Loucy (cell line): ENCODE results near the gene OSBPL2.

Source experiments
- H2AFZ ChIP-seq: fragments of 200-600 bp; sonication (generic); 2 replicates; pipeline ENCODE4 v1.6.0; 2016; ENCODE audit warnings: antibody characterized with exemption, mild to moderate bottlenecking, low read length, moderate library complexity
- H3F3A ChIP-seq: fragments of 200-600 bp; 2 replicates; pipeline ENCODE4 v1.6.0; 2016; ENCODE audit warnings: antibody characterized with exemption, low read depth, mild to moderate bottlenecking
- H3K27me3 ChIP-seq: fragments of 200-600 bp; sonication (generic); 2 replicates; pipeline ENCODE4 v1.6.1; 2014; ENCODE audit warnings: low read length, mild to moderate bottlenecking; ENCODE audit not compliant: insufficient read depth, poor library complexity, severe bottlenecking
- H3K36me3 ChIP-seq: fragments of 200-600 bp; sonication (generic); 2 replicates; pipeline ENCODE4 v1.6.1; 2016; ENCODE audit warnings: low read length; ENCODE audit not compliant: insufficient read depth
- H3K4me1 ChIP-seq: fragments of 200-600 bp; sonication (generic); 2 replicates; pipeline ENCODE4 v1.5.1; 2014; ENCODE audit warnings: low read length, mild to moderate bottlenecking; ENCODE audit not compliant: insufficient read depth, poor library complexity, severe bottlenecking
- H3K4me2 ChIP-seq: fragments of 200-600 bp; sonication (generic); 2 replicates; pipeline ENCODE4 v1.6.0; 2014; ENCODE audit warnings: antibody characterized with exemption, low read length, low read depth, mild to moderate bottlenecking; ENCODE audit not compliant: poor library complexity, severe bottlenecking
- H3K4me3 ChIP-seq: fragments of 200-600 bp; sonication (generic); 2 replicates; pipeline ENCODE4 v1.5.1; 2014; ENCODE audit warnings: low read length, mild to moderate bottlenecking, mixed read lengths; ENCODE audit not compliant: poor library complexity, severe bottlenecking
- H3K79me2 ChIP-seq: fragments of 200-600 bp; sonication (generic); 2 replicates; pipeline ENCODE4 v1.6.1; 2014; ENCODE audit warnings: low read length; ENCODE audit not compliant: insufficient read depth
- H3K9ac ChIP-seq: fragments of 200-600 bp; sonication (generic); 2 replicates; pipeline ENCODE4 v1.6.0; 2014; ENCODE audit warnings: mild to moderate bottlenecking, low read depth, low read length, moderate library complexity; ENCODE audit not compliant: poor library complexity, severe bottlenecking
- H3K9me2 ChIP-seq: fragments of 200-600 bp; sonication (generic); replicated peaks from 2 replicates; pipeline ENCODE4 v1.6.1; 2016; ENCODE audit warnings: low read depth, low read length, mixed read lengths
- H3K9me3 ChIP-seq: fragments of 200-600 bp; sonication (generic); 2 replicates; pipeline ENCODE4 v1.6.1; 2014; ENCODE audit warnings: mild to moderate bottlenecking, antibody characterized with exemption, low read length, low read depth; ENCODE audit not compliant: insufficient read depth
- H4K20me1 ChIP-seq: fragments of 200-600 bp; sonication (generic); 2 replicates; pipeline ENCODE4 v1.6.0; 2014; ENCODE audit warnings: antibody characterized with exemption, low read length, mild to moderate bottlenecking; ENCODE audit not compliant: insufficient read depth, poor library complexity, severe bottlenecking
- EZH2phosphoT487 ChIP-seq: fragments of 200-600 bp; IDR thresholded peaks from 2 replicates; pipeline ENCODE4 v1.6.1; 2018; ENCODE audit warnings: antibody characterized with exemption, mild to moderate bottlenecking, moderate library complexity, borderline replicate concordance
- TF ChIP-seq, protein P1 (sequence below): fragments of 200-600 bp; sonication (generic); conservative IDR thresholded peaks from 2 replicates; pipeline ENCODE4 v1.5.1; 2014; ENCODE audit warnings: mild to moderate bottlenecking, antibody characterized with exemption, low read length

The OSBPL2 gene

DNA sequence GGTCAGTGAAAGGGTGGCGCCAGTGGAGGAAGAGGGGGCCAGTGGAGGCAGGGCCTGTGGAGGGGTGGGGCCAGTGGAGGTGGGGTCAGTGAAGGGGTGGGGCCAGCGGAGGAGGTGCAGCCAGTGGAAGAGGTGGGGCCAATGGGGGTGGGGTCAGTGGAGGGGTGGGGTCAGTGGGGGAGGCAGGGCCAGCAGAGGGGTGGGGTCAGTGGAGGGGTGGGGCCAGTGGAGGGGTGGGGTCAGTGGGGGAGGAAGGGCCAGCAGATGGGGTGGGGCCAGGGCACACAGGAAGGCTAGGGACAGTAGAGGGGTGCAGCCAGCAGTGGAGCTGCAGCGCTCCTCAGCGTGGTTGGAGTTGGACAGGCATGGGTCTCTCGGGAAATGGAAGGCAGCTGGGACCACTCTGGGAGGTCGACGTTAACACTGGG, 83.2 kb downstream of the OSBPL2 start:
- no peak for TF ChIP-seq EZH2phosphoT487
- TF ChIP-seq, protein P1, sequence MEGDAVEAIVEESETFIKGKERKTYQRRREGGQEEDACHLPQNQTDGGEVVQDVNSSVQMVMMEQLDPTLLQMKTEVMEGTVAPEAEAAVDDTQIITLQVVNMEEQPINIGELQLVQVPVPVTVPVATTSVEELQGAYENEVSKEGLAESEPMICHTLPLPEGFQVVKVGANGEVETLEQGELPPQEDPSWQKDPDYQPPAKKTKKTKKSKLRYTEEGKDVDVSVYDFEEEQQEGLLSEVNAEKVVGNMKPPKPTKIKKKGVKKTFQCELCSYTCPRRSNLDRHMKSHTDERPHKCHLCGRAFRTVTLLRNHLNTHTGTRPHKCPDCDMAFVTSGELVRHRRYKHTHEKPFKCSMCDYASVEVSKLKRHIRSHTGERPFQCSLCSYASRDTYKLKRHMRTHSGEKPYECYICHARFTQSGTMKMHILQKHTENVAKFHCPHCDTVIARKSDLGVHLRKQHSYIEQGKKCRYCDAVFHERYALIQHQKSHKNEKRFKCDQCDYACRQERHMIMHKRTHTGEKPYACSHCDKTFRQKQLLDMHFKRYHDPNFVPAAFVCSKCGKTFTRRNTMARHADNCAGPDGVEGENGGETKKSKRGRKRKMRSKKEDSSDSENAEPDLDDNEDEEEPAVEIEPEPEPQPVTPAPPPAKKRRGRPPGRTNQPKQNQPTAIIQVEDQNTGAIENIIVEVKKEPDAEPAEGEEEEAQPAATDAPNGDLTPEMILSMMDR, result no peak
- Histone ChIP-seq H3K36me3 (no peaks in the 10 kb centered on the region), H3K79me2 (no peaks in the 10 kb centered on the region), H3K4me3 (no peak overlapping the region), H3K9me3 (no peaks in the 10 kb centered on the region), H4K20me1 (no peaks in the 10 kb centered on the region), H3K4me2 (no peak overlapping the region), H3K4me1 (no peaks in the 10 kb centered on the region), H3K27me3 (no peaks in the 10 kb centered on the region), H3K9ac (no peak overlapping the region), H3K9me2 (no peaks in the 10 kb centered on the region), H2AFZ (no peak overlapping the region), H3F3A (no peaks in the 10 kb centered on the region)

DNA sequence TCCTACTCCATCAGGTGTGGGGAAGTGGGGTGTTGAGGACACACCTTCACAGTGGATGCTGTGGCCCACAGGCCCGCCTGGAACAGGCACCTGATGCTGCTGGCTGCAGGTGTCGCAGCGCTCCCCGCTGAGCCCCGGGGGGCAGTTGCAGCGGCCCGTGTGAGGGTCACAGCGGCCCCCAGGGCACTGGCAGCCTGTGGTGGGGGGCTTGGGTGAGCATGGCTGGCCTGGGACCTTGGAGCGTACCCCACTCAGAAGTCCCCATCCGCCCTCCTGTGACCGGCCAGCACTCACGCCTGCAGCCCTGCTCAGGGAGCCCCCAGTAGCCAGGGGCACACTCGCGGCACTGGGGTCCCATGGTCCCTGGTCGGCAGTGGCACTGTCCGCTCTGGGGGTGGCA, 83.7 kb downstream of the OSBPL2 start:
- TF ChIP-seq, protein P1, result no peak
- TF ChIP-seq EZH2phosphoT487, result no peak
- Histone ChIP-seq H3K9ac (no peak overlapping the region), H3K36me3 (no peaks in the 10 kb centered on the region), H3K9me3 (no peaks in the 10 kb centered on the region), H3F3A (no peaks in the 10 kb centered on the region), H4K20me1 (no peaks in the 10 kb centered on the region), H3K4me2 (no peak overlapping the region), H3K9me2 (no peaks in the 10 kb centered on the region), H3K27me3 (no peaks in the 10 kb centered on the region), H2AFZ (no peak overlapping the region), H3K79me2 (no peaks in the 10 kb centered on the region), H3K4me3 (no peak overlapping the region), H3K4me1 (no peaks in the 10 kb centered on the region)

DNA sequence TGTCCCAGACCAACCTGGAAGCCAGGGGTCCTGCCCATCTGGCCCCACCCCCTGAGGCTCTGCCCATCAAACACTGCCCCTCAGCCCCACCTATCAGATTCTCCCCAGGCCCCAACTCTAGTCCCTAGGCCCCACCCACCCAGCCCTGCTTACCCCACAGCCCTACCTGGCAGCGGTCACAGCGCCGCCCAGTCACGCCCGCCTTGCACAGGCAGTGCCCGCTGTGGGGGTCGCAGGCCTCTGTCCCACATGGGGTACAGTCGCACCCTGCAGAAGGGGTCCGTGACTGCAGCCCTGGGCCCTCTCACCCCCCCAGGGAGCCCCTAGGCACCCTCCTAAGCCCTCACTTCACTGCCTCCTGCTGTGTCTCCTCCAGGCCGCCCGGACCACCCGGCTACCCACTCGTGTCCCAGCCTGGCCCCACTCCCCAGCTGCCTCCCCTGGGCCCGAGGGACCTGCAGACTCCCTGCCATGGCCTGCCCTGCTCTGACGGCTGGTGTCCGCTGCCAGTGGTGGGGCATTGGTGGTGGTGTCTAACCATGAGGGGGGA, 84.2 kb downstream of the OSBPL2 start:
- no peaks in the 10 kb centered on the region for H3K36me3 ChIP-seq
- H3K4me2 ChIP-seq, result no peak overlapping the region
- H3K9ac ChIP-seq, result no peak overlapping the region
- H3K4me1 ChIP-seq, result no peaks in the 10 kb centered on the region
- H3K9me2 ChIP-seq, result no peaks in the 10 kb centered on the region
- no peaks in the 10 kb centered on the region for H3K9me3 ChIP-seq
- H3F3A ChIP-seq, result no peaks in the 10 kb centered on the region
- no peaks in the 10 kb centered on the region for H3K79me2 ChIP-seq
- no peaks in the 10 kb centered on the region for H3K27me3 ChIP-seq
- no peaks in the 10 kb centered on the region for H4K20me1 ChIP-seq
- no peak overlapping the region for H3K4me3 ChIP-seq
- H2AFZ ChIP-seq, result no peak overlapping the region
- TF ChIP-seq EZH2phosphoT487, result no peak
- TF ChIP-seq, protein P1, result no peak
